HK-2 (cell line): ENCODE results near the gene TRPV5.

Experiments used
- DNase-seq: peaks from one replicate; pipeline ENCODE4 v3.0.0-alpha.2; 2018; ENCODE audit not compliant: unreplicated experiment

Gene TRPV5

DNA sequence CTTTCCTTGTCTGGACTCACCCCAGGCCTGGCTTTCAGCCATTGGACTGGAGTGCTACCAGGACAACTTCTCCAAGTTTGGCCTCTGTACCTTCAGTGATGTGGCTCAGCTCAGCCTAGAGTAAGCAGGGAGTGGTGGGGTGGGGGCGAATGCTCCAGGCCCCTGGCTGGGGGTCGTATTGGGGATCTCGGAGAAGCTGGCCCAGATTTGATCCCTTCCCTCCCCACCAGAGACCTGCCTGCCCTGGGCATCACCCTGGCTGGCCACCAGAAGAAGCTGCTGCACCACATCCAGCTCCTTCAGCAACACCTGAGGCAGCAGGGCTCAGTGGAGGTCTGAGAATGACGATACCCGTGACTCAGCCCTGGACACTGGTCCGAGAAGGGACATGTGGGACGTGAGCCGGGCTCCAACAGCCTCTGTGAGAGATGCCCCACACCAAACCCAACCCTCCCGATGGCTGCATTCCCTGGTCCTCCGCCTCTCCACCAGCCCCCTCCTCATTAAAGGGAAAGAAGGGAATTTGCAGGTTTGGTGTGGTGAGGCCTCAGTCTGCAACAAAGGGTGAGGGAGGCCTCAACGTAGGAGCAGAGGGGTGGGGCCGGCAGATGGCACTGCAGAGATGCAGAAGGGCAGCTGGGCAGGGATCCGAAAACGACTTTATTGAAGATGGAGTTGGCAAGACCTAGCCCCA, 62.8 kb downstream of the TRPV5 start:
- no peak for DNase-seq

DNA sequence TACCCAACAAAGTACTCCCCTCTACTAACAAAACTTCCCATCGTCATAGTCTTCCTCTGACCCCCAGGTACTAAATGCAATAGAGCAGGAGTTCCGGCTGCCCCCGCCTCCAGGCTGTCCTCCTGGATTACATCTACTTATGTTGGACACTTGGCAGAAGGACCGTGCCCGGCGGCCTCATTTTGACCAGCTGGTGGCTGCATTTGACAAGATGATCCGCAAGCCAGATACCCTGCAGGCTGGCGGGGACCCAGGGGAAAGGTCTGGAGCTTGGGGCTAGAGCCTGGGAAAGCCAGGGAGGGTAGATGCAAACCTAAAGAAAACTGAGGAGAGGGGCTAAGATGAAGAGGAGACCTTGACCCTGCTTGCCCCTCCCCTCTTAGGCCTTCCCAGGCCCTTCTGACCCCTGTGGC, 63.4 kb downstream of the TRPV5 start:
- DNase-seq = no peak

DNA sequence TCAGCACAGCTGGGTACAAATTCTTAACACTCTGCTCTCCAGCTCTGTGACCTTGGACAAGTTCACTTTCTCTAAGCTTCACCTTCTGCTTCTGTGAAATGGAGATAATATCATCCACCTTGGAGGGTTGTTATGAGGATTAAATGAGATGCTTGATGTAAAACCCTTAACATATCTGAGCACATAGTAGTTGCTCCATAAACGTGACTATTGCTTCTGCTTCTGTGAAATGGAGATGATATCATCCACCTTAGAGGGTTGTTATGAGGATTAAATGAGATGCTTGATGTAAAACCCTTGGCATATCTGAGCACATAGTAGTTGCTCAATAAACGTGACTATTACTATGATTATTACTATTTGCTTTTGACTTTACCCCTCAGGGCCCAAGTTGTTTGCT, 64.1 kb downstream of the TRPV5 start:
- no peak for DNase-seq

DNA sequence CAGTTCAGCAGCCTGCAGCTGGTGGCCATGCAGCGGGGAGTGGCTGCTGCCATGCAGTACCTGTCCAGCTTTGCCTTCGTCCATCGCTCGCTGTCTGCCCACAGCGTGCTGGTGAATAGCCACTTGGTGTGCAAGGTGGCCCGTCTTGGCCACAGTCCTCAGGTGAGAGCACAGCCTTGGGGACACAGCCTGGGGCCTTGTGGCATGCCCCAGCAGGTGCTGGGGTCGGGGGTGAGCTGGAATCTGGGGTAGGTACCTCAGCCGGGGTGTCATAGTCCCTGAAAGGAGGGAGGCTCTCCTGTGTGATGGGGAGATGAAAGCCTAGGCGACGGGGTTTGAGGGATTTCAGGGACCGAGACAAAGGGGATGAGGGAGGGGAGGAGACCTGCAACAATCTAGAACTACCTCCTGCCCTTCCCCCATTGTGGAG, 64.5 kb downstream of the TRPV5 start:
- DNase-seq = no peak

GRCh38 chr7:142868188-142868985, 65.2 kb downstream of the TRPV5 start:
- no peak for DNase-seq

DNA sequence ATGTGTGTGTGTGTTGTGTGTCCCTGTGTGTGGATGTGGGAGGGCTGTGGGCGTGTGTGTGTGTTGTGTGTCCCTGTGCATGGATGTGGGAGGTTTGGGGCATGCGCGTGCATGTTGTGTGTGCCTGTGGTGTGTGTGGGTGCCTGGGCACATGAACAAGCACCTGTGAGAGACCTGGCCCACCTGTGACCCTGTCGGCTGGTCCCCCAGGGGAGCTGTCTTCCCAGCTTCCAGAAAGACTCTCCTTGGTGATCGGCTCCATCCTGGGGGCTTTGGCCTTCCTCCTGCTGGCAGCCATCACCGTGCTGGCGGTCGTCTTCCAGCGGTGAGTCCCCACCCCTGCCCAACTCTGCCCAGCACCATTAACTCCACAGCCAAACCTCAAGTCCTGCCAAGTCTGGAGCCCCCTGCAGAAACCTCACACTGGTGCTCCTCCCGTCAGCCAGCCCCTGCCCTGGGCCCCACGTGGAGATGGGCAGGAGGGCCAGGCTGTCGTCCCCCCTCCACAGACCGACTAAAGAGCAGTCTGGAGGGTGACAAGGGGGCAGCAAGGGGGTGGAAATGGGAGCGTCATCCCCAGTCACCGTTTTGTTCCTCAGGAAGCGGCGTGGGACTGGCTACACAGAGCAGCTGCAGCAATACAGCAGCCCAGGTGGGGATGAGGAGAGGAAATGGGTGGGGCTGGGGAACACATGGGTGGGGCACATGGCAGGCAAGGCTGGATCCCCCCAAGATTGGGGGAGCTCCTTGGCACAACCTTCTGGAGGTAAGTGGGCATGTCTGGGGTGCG, 66.0 kb downstream of the TRPV5 start:
- no peak for DNase-seq

- no peak for DNase-seq
Observed at GRCh38 chr7:142867097-142867378, 66.5 kb downstream of the TRPV5 start.

DNA sequence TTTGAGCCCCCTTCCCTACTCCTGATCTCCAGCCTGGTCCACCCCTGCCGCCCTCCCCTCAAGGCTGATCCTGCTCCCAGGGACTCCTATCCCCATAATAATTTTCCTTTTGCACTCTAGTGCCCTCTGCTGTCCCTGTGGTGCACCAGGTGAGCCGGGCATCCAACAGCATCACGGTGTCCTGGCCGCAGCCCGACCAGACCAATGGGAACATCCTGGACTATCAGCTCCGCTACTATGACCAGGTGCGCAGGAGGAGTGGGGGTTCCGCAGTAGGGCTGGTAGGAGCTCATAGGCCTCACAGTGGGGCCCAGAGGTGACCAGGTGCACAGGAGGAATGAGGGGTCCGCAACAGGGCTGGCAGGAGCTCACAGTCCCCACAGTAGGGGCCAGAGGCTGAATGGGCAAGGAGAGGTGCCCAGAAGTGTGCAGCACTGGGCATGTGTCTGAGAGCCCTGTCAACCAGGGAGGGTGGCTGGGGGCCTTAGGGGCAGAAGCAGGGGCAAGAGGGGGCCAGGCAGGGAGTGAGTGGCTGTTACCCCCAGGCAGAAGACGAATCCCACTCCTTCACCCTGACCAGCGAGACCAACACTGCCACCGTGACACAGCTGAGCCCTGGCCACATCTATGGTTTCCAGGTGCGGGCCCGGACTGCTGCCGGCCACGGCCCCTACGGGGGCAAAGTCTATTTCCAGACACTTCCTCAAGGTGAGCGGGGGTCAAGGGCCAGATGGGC, 67.0 kb downstream of the TRPV5 start:
- peak; percentile 32 for DNase-seq

DNA sequence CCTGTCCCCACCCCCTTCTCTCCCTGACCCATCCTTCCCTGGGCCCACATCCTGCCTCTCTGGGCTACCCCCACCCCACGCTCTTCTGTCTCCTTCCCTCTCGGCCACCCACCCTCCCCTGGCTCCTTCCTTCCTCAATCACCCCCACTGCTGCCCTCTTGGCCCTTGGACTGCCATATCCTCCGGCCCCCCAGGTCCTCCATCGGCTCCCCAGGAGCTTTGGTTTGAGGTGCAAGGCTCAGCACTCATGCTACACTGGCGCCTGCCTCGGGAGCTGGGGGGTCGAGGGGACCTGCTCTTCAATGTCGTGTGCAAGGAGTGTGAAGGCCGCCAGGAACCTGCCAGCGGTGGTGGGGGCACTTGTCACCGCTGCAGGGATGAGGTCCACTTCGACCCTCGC, 67.8 kb downstream of the TRPV5 start:
- no peak for DNase-seq

DNA sequence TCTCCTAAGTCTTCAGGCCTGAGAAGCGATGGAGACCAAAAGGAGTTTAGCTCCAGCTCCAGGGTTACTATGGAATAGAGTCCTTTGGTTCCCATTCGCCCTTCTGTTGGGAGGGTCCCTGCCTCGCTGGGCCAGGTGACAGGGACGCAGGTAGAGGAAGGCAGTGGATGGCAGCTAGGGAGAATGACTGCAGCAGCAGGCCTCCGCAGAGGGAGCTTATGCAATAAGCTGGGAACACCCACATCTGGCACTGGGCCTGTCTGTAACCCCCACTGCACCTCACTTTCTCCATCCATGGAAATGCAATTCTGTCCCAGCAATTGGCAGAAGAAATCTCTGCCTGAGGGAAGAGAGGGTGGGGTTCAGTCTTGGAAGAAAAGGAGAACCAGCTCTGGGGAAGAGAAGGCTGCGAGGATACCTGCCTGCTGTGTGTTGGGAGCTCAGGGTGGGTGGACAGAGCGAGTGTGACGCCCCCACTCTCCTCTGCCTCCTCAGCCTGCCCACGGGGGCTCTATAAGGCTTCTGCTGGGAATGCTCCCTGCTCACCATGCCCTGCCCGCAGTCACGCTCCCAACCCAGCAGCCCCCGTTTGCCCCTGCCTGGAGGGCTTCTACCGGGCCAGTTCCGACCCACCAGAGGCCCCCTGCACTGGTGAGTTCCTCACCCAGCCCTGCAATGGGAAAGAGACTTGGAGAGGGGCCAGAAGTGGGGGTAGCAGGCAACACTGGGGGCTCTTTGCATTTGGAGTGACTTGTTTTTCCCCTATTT, 68.4 kb downstream of the TRPV5 start:
- DNase-seq = no peak

DNA sequence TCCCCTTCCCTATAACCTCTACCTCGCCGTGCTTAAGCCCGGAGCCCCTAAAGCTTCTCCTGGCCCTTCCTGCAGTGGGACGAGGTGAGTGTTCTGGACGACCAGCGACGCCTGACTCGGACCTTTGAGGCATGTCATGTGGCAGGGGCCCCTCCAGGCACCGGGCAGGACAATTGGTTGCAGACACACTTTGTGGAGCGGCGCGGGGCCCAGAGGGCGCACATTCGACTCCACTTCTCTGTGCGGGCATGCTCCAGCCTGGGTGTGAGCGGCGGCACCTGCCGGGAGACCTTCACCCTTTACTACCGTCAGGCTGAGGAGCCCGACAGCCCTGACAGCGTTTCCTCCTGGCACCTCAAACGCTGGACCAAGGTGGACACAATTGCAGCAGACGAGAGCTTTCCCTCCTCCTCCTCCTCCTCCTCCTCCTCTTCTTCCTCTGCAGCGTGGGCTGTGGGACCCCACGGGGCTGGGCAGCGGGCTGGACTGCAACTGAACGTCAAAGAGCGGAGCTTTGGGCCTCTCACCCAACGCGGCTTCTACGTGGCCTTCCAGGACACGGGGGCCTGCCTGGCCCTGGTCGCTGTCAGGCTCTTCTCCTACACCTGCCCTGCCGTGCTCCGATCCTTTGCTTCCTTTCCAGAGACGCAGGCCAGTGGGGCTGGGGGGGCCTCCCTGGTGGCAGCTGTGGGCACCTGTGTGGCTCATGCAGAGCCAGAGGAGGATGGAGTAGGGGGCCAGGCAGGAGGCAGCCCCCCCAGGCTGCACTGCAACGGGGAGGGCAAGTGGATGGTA, 69.5 kb downstream of the TRPV5 start:
- no peak for DNase-seq

- DNase-seq = no peak
Observed at GRCh38 chr7:142862786-142863400, 70.7 kb downstream of the TRPV5 start.

GRCh38 chr7:142862351-142862750, 71.2 kb downstream of the TRPV5 start:
- DNase-seq = no peak

DNA sequence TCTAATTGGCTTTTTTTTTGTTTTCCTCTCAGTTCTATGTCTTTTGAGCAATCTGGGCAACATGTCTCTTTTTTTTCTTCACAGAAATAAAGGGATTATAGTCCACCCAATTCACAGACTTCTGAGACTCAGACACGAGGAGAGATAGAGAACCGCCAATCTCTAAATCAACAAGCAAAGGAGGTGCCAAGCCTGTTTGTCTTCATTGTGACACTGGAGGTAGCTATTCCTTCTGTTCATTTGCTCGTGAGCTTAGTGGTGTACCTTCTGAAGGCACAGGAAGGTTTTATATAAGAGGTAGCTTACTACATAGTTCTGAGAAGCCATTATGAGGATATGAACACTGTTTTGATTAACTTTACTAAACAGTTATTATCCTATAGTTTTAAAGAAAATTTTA, 72.6 kb downstream of the TRPV5 start:
- no peak for DNase-seq

- DNase-seq = no peak
Observed at GRCh38 chr7:142859829-142860228, 73.7 kb downstream of the TRPV5 start.

DNA sequence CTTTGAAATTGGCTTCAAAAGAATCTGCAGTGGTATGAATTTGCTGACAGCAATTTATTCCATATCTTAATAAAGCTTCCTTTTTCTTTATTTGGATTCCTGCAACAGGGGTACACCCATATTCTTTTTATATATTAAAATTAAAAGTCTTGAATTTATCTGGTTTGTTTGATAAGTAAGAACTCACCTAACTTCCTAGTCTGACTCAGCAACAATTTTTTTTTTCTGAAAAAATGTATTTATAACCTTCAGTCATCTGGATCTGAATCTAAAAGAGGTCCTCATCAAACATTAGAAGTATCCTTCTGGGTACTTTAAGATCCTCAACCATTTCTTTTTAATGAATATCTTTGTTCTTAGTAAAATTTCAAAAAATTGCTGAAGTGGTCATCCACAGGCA, 74.1 kb downstream of the TRPV5 start:
- DNase-seq = no peak
